ENCODE measurements around the gene HKDC1. TPM values are rescaled to one million over a fixed set of nuclear protein-coding genes. Genes with fewer than 3 reads are reported as not detected.

HKDC1 gene
- total and polyA plus RNA-seq, 10 of the 15 experiments (the other 5 are each of a cell fraction or from before 2014, with no cell fraction given), result 0.04 to 0.34 (median 0.13) TPM; not detected in 5

DNA sequence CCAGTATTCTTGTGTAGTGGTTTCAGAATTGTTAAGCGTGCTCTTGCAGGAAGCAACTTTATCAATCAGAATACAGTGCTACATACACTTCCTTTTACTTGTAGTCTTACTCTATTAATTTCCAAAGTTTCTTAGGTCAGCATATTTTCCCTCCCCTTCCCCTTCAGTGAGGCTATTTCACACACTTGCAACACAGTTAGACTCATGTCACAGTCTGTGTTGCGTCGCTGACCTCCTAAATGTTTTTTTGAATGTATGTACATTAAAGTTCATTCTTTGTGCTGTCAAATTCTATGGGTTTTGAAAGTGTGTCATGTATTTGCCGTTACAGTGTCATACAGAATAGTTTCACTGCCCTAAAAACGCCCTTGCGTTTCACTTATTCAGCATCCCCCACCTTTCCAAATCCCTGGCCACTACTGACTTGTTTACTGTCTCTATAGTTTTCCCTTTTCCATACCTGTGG lies 5.4 kb upstream of the HKDC1 start:
- H3K9ac ChIP-seq (ENCODE audit: control insufficient read depth, insufficient read depth, low read length), result no peak overlapping the region
- no peaks in the 10 kb centered on the region for H3K27me3 ChIP-seq (replicated peaks in 1 of 2; ENCODE audit: control insufficient read depth in 2 of 2, insufficient read depth in 2 of 2, low read length in 1 of 2)
- ATAC-seq (no peak), DNase-seq (ENCODE audit: low read depth, low spot score) (no peak), FAIRE-seq (no peak)
- H3K9me3 ChIP-seq (replicated peaks; ENCODE audit: control insufficient read depth, insufficient read depth, low read length), result no peaks in the 10 kb centered on the region; the same call in 2 of the 3 replicates
- intact Hi-C loops (cut with micrococcal nuclease; ENCODE audit: unreplicated experiment) (no loop called here), in situ Hi-C loops (cut with MboI) (no loop called here)
- H3K79me2 ChIP-seq (ENCODE audit: control insufficient read depth, insufficient read depth, low read length), result no peaks in the 10 kb centered on the region
- ChIA-PET CTCF (interaction anchor here (1.1 kb wide), 1 partner anchor 210 kb away, joined by 3 read pairs; no protein-coding TSS in a partner anchor), POLR2A (no interaction called here), RAD21 (ENCODE audit: unreplicated experiment) (no interaction called here), SMC1A (ENCODE audit: uncharacterized antibody, unreplicated experiment) (interaction anchor here (0.6 to 1.5 kb wide), 3 partner anchors 10 to 218 kb away, joined by 3 to 6 read pairs (median 5); no protein-coding TSS in a partner anchor)
- no peak for TF ChIP-seq CBFB (IDR thresholded peaks at IDR 0.05; ENCODE audit: low read depth)
- no peak for TF ChIP-seq DPF2 (IDR thresholded peaks at IDR 0.05)
- TF ChIP-seq NBN (IDR thresholded peaks at IDR 0.05), result no peak
- TF ChIP-seq PAX8 (IDR thresholded peaks at IDR 0.05), result no peak
- TF ChIP-seq RFX5 (IDR thresholded peaks at IDR 0.05; ENCODE audit: low read depth, low read length), result no peak
- TF ChIP-seq, protein P1, sequence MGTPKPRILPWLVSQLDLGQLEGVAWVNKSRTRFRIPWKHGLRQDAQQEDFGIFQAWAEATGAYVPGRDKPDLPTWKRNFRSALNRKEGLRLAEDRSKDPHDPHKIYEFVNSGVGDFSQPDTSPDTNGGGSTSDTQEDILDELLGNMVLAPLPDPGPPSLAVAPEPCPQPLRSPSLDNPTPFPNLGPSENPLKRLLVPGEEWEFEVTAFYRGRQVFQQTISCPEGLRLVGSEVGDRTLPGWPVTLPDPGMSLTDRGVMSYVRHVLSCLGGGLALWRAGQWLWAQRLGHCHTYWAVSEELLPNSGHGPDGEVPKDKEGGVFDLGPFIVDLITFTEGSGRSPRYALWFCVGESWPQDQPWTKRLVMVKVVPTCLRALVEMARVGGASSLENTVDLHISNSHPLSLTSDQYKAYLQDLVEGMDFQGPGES (IDR thresholded peaks at IDR 0.05), result no peak
- TF ChIP-seq, protein P2, sequence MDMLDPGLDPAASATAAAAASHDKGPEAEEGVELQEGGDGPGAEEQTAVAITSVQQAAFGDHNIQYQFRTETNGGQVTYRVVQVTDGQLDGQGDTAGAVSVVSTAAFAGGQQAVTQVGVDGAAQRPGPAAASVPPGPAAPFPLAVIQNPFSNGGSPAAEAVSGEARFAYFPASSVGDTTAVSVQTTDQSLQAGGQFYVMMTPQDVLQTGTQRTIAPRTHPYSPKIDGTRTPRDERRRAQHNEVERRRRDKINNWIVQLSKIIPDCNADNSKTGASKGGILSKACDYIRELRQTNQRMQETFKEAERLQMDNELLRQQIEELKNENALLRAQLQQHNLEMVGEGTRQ (IDR thresholded peaks at IDR 0.05; ENCODE audit: borderline replicate concordance, low read depth, low read length), result no peak
- no peak for TF ChIP-seq CEBPB (IDR thresholded peaks at IDR 0.05; ENCODE audit: borderline replicate concordance in 1 of 2, low read depth in 2 of 2, low read length in 2 of 2)
- TF ChIP-seq ETV6 (conservative IDR thresholded peaks at IDR 0.05 in 1 of 2, IDR thresholded peaks at IDR 0.05 in 1 of 2; ENCODE audit: borderline replicate concordance in 1 of 2, low read depth in 1 of 2), result no peak
- TF ChIP-seq IRF4 (IDR thresholded peaks at IDR 0.05; ENCODE audit: low read depth, low read length), result no peak
- no peak overlapping the region for H3K4me2 ChIP-seq (ENCODE audit: control insufficient read depth, insufficient read depth)
- no TSS peak for BruUV-seq (replicated peaks)
- no peaks in the 10 kb centered on the region for H3K4me1 ChIP-seq (ENCODE audit: control insufficient read depth, insufficient read depth, low read length)
- H3K27ac ChIP-seq (ENCODE audit: control insufficient read depth, insufficient read depth), result no peak overlapping the region
- 73% methylated on average over 6 of the region's 6 CpGs for WGBS (ENCODE audit: insufficient coverage, insufficient replicate concordance, low lambda C conversion rate, missing lambda C conversion rate)
- H4K20me1 ChIP-seq (ENCODE audit: control insufficient read depth, insufficient read depth), result no peaks in the 10 kb centered on the region
- no peak overlapping the region for H3K4me3 ChIP-seq
- no peaks in the 10 kb centered on the region for H3K36me3 ChIP-seq (ENCODE audit: control insufficient read depth in 2 of 2, insufficient read depth in 2 of 2, low read length in 1 of 2)
- no peak overlapping the region for H2AFZ ChIP-seq (ENCODE audit: control insufficient read depth, low read depth, low read length)

Measured in GM12878 (cell line).